NCI-H345 treated with DMSO at 0.1 percent for 48 hours (cell line): ENCODE results near the gene CLIP1.
"Not testable (repeated sequence)": the region's sequence is repeated elsewhere in the genome, so short reads cannot be mapped to it uniquely, and the experiment has no call there.

Experiments
- DNase-seq: peaks from one replicate; lab custom pipeline; 2025; ENCODE audit not compliant: unreplicated experiment; lab: John Stamatoyannopoulos, UW

CLIP1 gene

DNA sequence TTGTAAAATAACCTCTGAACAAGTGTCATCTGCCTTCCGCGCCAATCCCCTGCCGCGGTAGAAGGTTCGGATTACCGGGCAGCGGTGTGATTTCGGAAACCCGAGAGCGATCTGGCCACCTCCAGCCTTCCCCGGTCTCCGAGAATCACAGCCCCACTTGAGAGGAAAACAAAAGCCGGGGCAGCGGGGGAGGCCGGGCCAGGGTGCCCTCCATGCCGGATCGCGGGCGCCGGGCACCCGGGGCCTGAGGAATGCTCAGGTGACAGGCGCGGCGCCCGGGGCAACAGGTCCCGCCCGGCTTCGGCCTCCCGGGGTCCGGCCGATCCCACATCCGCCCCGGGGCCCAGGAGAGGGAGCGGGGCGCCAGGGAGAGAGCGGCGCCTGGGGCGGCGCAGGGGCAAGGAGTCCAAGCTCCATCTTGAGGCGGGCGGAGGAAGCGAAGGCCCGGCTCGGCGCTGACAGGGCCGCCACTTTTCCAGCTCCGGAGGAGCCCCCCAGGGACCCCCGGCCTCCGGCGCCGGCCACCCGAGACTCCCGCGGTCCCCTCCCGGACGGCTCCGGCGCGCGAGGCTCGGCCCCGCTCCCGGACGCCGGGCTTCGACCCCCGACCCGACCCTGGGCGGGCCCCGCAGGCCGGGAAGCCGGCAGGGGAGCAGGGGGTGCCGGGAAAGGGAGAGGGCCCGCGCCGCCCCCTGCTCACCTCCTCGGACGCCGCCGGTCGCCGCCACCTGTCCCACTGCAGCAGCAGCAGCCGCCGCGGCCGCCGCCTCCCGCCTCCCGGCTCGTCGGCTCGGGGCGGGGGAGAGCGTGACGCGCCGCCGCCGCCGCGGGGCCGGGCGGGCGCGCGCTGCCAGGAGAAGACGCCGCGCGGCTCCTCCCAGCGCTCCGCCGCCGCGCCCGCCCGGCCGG is at the start of gene CLIP1:
Gene CLIP1, minus strand, starts transcription at position 849 of the 909 bp plus-strand sequence. CDS start 42,217 bp downstream, outside the sequence.
- DNase-seq: peak; percentile 12

DNA sequence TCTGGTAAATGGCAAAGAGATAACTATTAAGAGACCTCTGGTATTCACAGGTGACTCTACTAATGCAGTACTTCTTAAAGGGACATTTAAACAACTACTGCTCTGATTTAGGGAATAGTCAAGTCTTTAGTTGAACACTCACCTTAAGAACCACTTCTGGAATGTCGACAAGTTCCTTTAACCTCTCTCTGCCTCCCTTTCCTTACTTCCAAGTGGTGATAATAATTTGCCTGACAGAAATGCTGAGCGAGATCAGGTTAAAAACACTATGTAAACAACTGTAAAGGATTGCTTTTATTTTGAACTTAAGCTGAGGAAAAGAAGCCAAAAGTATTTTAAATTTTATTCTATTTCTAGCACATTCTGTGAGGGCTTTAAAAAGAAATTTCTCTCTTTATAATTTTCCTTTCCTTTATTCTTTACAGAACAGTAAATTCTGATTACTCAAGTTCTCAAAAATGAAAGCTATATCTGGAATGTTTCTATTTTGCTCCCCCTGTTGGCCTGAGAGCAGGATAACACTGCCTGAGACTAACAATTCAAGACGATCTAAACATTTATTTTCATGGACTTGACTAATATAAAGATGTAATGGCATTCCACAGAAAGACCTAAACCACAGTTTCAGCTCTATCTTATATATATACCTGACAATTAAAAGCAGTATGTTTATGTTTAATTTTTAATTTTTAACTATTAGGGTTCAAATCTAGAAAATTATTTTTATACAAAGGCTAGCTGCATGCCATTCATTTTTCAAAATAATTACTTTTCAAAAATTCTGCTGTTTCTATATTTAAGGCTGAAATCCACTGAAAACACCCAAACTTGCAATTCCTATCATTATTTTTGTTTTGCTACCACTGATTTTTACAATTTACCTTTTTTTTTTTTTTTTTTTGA is 49.1 kb upstream of the CLIP1 start:
- DNase-seq: peak; percentile 27

GRCh38 chr12:122470576-122470975 is 48.1 kb upstream of the CLIP1 start:
- not testable (repeated sequence) for DNase-seq

GRCh38 chr12:122469856-122470255 is 47.4 kb upstream of the CLIP1 start:
- DNase-seq: not testable (repeated sequence)

- no peak for DNase-seq
These were observed 45.5 kb upstream of the CLIP1 start for GRCh38 chr12:122467983-122468382.

DNA sequence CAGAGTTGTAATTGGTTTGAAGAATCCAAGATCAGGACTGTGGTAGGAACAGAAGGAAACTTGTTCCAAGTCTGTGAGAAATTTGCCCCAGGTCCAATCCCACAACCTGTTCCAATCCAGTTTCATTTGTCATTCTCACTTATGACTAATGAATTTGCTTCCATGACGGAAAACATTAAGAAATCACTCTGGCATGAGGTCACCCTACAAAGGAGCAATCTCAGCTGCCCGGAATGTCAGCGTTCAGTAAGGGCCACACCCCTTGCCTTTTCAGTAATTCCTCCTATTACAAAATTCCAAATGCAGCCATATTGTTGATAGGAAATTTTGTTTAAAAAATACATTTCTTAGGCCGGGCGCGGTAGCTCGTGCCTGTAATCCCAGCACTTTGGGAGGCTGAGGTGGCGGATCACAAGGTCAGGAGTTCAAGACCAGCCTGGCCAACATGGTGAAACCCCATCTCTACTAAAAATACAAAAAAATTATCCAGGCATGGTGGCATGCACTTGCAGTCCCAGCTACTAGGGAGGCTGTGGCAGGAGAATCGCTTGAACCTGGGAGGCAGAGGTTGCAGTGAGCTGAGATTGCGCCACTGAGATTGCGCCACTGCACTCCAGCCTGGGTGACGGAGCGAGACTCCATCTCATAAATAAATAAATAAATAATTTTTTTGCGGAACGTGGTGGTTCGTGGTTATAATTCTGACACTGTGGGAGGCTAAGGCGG is 42.0 kb upstream of the CLIP1 start:
- not testable (repeated sequence) for DNase-seq

GRCh38 chr12:122460641-122461040 is 38.2 kb upstream of the CLIP1 start:
- DNase-seq: no peak

GRCh38 chr12:122460061-122460460 is 37.6 kb upstream of the CLIP1 start:
- no peak for DNase-seq

DNA sequence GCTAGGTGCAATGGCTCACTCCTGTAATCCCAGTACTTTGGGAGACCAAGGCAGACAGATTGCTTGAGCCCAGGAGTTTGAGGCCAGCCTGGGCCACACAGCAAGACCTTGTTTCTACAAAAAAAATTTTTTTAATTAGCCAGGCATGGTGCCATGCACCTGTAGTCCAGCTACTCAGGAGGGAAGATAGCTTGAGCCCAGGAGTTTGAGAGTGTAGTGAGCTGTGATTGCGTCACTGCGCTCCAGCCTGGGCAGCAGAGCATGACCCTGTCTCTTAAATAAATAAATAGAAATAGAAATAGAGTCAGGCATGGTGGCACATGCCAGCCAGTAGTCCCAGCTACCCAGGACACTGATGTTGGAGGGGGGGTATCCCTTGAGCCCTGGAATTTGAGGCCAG is 36.7 kb upstream of the CLIP1 start:
- DNase-seq: no peak

GRCh38 chr12:122458105-122459035 is 35.9 kb upstream of the CLIP1 start:
- no peak for DNase-seq

- DNase-seq: no peak
These were observed 35.2 kb upstream of the CLIP1 start for GRCh38 chr12:122457627-122458026.

GRCh38 chr12:122454739-122455138 is 32.3 kb upstream of the CLIP1 start:
- DNase-seq: no peak

GRCh38 chr12:122454250-122454721 is 31.8 kb upstream of the CLIP1 start:
- DNase-seq: no peak

- no peak for DNase-seq
These were observed 30.3 kb upstream of the CLIP1 start for GRCh38 chr12:122452701-122453285.

- no peak for DNase-seq
These were observed 26.8 kb upstream of the CLIP1 start for GRCh38 chr12:122449317-122449716.

DNA sequence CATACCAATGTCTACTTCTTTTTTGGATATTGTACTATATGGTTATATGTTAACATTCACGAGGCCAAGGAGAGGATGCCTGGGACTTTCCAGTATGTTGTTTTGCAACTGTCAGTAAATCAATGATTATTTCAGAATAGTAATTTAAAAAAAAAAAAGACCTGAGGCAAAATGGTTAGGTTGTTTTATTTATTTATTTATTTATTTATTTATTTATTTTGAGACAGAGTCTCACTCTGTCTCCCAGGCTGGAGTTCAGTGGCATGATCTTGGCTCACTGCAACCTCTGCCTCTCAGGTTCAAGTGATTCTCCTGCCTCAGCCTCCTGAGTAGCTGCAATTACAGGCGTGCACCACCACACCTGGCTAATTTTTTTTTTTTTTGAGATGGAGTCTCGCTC is 25.4 kb upstream of the CLIP1 start:
- not testable (repeated sequence) for DNase-seq

DNA sequence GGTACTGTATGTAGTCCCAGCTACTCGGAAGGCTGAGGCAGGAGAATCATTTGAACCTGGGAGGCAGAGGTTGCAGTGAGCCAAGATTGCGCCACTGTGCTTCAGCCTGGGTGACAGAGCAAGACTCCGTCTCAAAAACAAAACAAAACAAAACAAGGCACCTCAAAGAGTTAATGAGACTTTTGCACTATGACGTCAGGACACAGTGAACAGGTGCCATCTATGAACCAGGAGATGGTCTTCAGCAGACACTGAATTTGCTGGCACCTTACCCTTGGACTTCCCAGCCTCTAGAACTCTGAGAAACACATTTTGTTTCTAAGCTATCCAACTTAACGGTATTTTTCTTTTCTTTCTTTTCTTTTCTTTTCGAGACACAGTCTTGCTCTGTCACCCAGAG is 23.9 kb upstream of the CLIP1 start:
- DNase-seq: not testable (repeated sequence)

DNA sequence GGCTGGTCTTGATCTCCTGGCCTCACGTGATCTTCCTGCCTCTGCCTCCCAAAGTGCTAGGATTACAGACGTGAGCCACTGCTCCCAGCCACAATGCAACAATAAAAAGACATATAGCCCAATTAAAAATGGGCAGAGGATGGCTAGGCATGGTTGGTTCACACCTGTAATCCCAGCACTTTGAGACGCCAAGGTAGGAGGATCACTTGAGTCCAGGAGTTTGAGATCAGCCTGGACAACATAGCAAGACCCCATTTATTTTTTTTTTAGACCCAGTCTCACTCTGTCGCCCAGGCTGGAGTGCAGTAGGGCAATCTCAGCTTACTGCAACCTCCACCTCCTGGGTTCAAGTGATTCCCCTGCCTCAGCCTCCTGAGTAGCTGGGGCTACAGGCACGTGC is 21.6 kb upstream of the CLIP1 start:
- not testable (repeated sequence) for DNase-seq

- not testable (repeated sequence) for DNase-seq
These were observed 16.4 kb upstream of the CLIP1 start for GRCh38 chr12:122438822-122439221.
